HL-60 (cell line): ENCODE measurements around the gene MRPL37.
A peak's percentile ranks its signal among the peaks of the same experiment; 100 is the strongest.

Source experiments
- DNase-seq, 2 experiments: peaks; one replicate each; pipeline ENCODE4 v3.0.0-alpha.2; 2010 to 2020; ENCODE audit warnings: low read depth in 1 of 2, low spot score in 1 of 2
- H3K27ac ChIP-seq: fragments of 250-450 bp; sonication (Bioruptor Pico); replicated peaks from 2 replicates; pipeline ENCODE4 v1.5.1; 2020; ENCODE audit warnings: mild to moderate bottlenecking, moderate library complexity
- H3K27me3 ChIP-seq: fragments of 250-450 bp; sonication (Bioruptor Pico); 2 replicates; pipeline ENCODE4 v1.5.1; 2021; ENCODE audit warnings: mild to moderate bottlenecking, moderate library complexity; ENCODE audit not compliant: insufficient read depth, poor library complexity, severe bottlenecking
- H3K4me3 ChIP-seq: replicated peaks from 2 replicates; pipeline ENCODE4 v1.5.1; 2011; ENCODE audit warnings: mild to moderate bottlenecking, control low read depth, low read length; ENCODE audit not compliant: insufficient read depth
- CTCF ChIP-seq: IDR thresholded peaks from one replicate; pipeline ENCODE4 v1.5.1; 2011; ENCODE audit warnings: low read length, control low read depth, inconsistent platforms; ENCODE audit not compliant: insufficient read depth
- GABPA ChIP-seq: IDR thresholded peaks from 2 replicates; pipeline ENCODE4 v1.6.1; 2012; ENCODE audit warnings: low read depth
- POLR2AphosphoS5 ChIP-seq: IDR thresholded peaks from 2 replicates; pipeline ENCODE4 v1.6.1; 2012; ENCODE audit warnings: low read depth
- REST ChIP-seq: IDR thresholded peaks from 2 replicates; pipeline ENCODE4 v1.6.1; 2012; ENCODE audit warnings: low read depth; ENCODE audit not compliant: insufficient replicate concordance
- SPI1 ChIP-seq: IDR thresholded peaks from 2 replicates; pipeline ENCODE4 v1.6.1; 2012; ENCODE audit warnings: low read depth, mild to moderate bottlenecking, borderline replicate concordance
- long read RNA-seq: library from polyadenylated mRNA; unstranded; transcript quantifications from one replicate; pipeline ENCODE4 v2.0.0, GENCODE V29; 2020

The MRPL37 gene
- long read RNA-seq, transcript MRPL37-202 (7 exons, 1,483 nt) = major isoform, 527 of 564 reads
- long read RNA-seq, transcript MRPL37-206 (7 exons, 1,582 nt) = minor isoform, 6 of 564 reads
- long read RNA-seq, partial matches to known transcripts = 5 of 564 reads
- long read RNA-seq, other reads (novel, unspliced or antisense) = 26 of 564 reads

- peak; percentile 64 for TF ChIP-seq REST
- peak; percentile 51; the same call in 1 of the 2 replicates for TF ChIP-seq SPI1
- TF ChIP-seq POLR2AphosphoS5 = peak; percentile 89
- TF ChIP-seq CTCF = no peak
- no peak for TF ChIP-seq GABPA
- H3K27me3 ChIP-seq = no peaks in the 10 kb centered on the region
- peak within 1 kb of the TSS; percentile 84 for H3K4me3 ChIP-seq
- H3K27ac ChIP-seq = peak within 1 kb of the TSS; percentile 77
- peak; percentile 98 to 99 for DNase-seq
Observed at GRCh38 chr1:54199765-54200518, at the start of gene MRPL37, which contains the start of gene CYB5RL. Gene MRPL37, plus strand, starts transcription at chr1:54200167. Its CDS starts 77 bp downstream, at chr1:54200244. Gene CYB5RL, minus strand, starts transcription at chr1:54200030. Its CDS starts 4,414 bp downstream, at chr1:54195616.

- Histone ChIP-seq H3K27ac (no peak overlapping the region), H3K4me3 (no peak overlapping the region), H3K27me3 (no peaks in the 10 kb centered on the region)
- no peak for TF ChIP-seq SPI1
- no peak for TF ChIP-seq REST
- TF ChIP-seq GABPA = no peak
- no peak for DNase-seq
Observed at GRCh38 chr1:54151013-54151412, 49.0 kb upstream of the MRPL37 start.

GRCh38 chr1:54152696-54153095, 47.3 kb upstream of the MRPL37 start, which contains the start of gene CDCP2:
Gene CDCP2, minus strand, starts transcription at chr1:54153000. Its CDS starts 78 bp downstream, at chr1:54152922.
- no peak within 1 kb of the TSS for H3K27ac ChIP-seq
- TF ChIP-seq GABPA = no peak
- no peak for TF ChIP-seq REST
- TF ChIP-seq CTCF = no peak
- TF ChIP-seq POLR2AphosphoS5 = no peak
- TF ChIP-seq SPI1 = no peak
- H3K4me3 ChIP-seq = no peak within 1 kb of the TSS
- DNase-seq = no peak
- no peaks in the 10 kb centered on the region for H3K27me3 ChIP-seq
